SK-N-SH (cell line): ENCODE data around the gene MED27. TPM values are rescaled to one million over a fixed set of nuclear protein-coding genes. Genes with fewer than 3 reads are reported as not detected.

Source experiments
- CTCF ChIA-PET: fragments of 300-600, 350-600 bp; formaldehyde crosslinking; extraction: SDS; loops from one replicate; lab custom pipeline; 2021; lab: Yijun Ruan, JAX
- POLR2A ChIA-PET: fragments of 350-600 bp; sonication (Branson Sonifier 250); formaldehyde crosslinking; extraction: SDS; loops from one replicate; lab custom pipeline; 2020; ENCODE audit warnings: antibody characterized with exemption, inconsistent platforms; lab: Yijun Ruan, JAX
- DNase-seq: peaks from one replicate; pipeline ENCODE4 v3.0.0; 2012
- H2AFZ ChIP-seq: fragments of 200-600 bp; sonication (generic); 2 replicates; pipeline ENCODE4 v1.8.1; 2016; ENCODE audit warnings: antibody characterized with exemption, mild to moderate bottlenecking, low read depth
- H3F3A ChIP-seq: fragments of 200-600 bp; sonication (generic); replicated peaks from 2 replicates; pipeline ENCODE3; 2016; ENCODE audit warnings: antibody characterized with exemption, mild to moderate bottlenecking; ENCODE audit not compliant: insufficient read depth
- H3K27ac ChIP-seq, 2 experiments: fragments of 200-500 bp in 1 of 2; fragments of 200-600 bp in 1 of 2; sonication (Bioruptor generic) in 1 of 2; sonication (generic), shearing (Covaris generic) in 1 of 2; 2 replicates each; pipeline versions ENCODE4 v1.5.1 to v1.6.1; 2014 to 2016; ENCODE audit warnings: low read depth in 2 of 2, inconsistent platforms in 1 of 2, low read length in 1 of 2, mild to moderate bottlenecking in 1 of 2, mixed read lengths in 1 of 2
- H3K27me3 ChIP-seq: fragments of 200-600 bp; sonication (generic), shearing (Covaris generic); 2 replicates; pipeline ENCODE4 v1.6.1; 2016; ENCODE audit warnings: mixed run types; ENCODE audit not compliant: insufficient read depth
- H3K36me3 ChIP-seq, 2 experiments: fragments of 200-500 bp in 1 of 2; fragments of 200-600 bp in 1 of 2; sonication (Bioruptor generic) in 1 of 2; sonication (generic) in 1 of 2; replicated peaks in 1 of 2; 2 replicates each; pipeline versions ENCODE3 to v1.5.1; 2014 to 2016; ENCODE audit warnings: low read length in 1 of 2, mild to moderate bottlenecking in 1 of 2; ENCODE audit not compliant: insufficient read depth in 2 of 2, control insufficient read depth in 1 of 2
- H3K4me1 ChIP-seq, 2 experiments: fragments of 200-500 bp in 1 of 2; fragments of 200-600 bp in 1 of 2; sonication (Bioruptor generic) in 1 of 2; sonication (generic), shearing (Covaris generic) in 1 of 2; 2 replicates each; pipeline versions ENCODE4 v1.5.1 to v1.6.1; 2014 to 2016; ENCODE audit warnings: low read depth in 1 of 2, low read length in 1 of 2, mixed run types in 1 of 2; ENCODE audit not compliant: insufficient read depth in 2 of 2, control insufficient read depth in 1 of 2
- H3K4me2 ChIP-seq: fragments of 200-600 bp; sonication (generic), shearing (Covaris generic); 2 replicates; pipeline ENCODE4 v1.6.1; 2017; ENCODE audit warnings: mixed run types
- H3K4me3 ChIP-seq, 2 experiments: fragments of 200-500 bp in 1 of 2; fragments of 200-600 bp in 1 of 2; sonication (Bioruptor generic) in 1 of 2; sonication (generic), shearing (Covaris generic) in 1 of 2; 2 replicates each; pipeline versions ENCODE4 v1.5.1 to v1.8.1; 2014 to 2016; ENCODE audit warnings: low read depth in 2 of 2, inconsistent platforms in 1 of 2, low read length in 1 of 2, mild to moderate bottlenecking in 1 of 2, mixed read lengths in 1 of 2, moderate library complexity in 1 of 2
- H3K79me2 ChIP-seq: fragments of 200-600 bp; sonication (generic); 2 replicates; pipeline ENCODE4 v1.8.1; 2017; ENCODE audit warnings: mild to moderate bottlenecking; ENCODE audit not compliant: insufficient read depth
- H3K9ac ChIP-seq: fragments of 200-600 bp; sonication (generic); 2 replicates; pipeline ENCODE4 v1.6.1; 2017; ENCODE audit warnings: mixed run types
- H3K9me2 ChIP-seq: fragments of 200-600 bp; sonication (generic); 2 replicates; pipeline ENCODE4 v1.6.1; 2017; ENCODE audit warnings: mixed run types
- H3K9me3 ChIP-seq: fragments of 200-600 bp; sonication (generic); 2 replicates; pipeline ENCODE4 v1.6.1; 2017; ENCODE audit warnings: mixed run types, mild to moderate bottlenecking, moderate library complexity
- H4K20me1 ChIP-seq: fragments of 200-600 bp; sonication (generic); 2 replicates; pipeline ENCODE4 v1.6.1; 2017; ENCODE audit warnings: mild to moderate bottlenecking, mixed run types; ENCODE audit not compliant: insufficient read depth
- JUND ChIP-seq: IDR thresholded peaks from 2 replicates; pipeline ENCODE4 v1.4.0; 2012
- NFIC ChIP-seq: IDR thresholded peaks from 2 replicates; pipeline ENCODE4 v1.4.0; 2012; ENCODE audit warnings: borderline replicate concordance
- NRF1 ChIP-seq: IDR thresholded peaks from 2 replicates; pipeline ENCODE4 v1.6.1; 2012; ENCODE audit warnings: low read depth, mild to moderate bottlenecking, low read length
- RCOR1 ChIP-seq: fragments of 150-350 bp; IDR thresholded peaks from 2 replicates; pipeline ENCODE4 v1.6.1; 2017; ENCODE audit warnings: antibody characterized with exemption, low read length
- RXRA ChIP-seq: IDR thresholded peaks from 2 replicates; pipeline ENCODE4 v1.4.0; 2012; ENCODE audit warnings: low read depth, mild to moderate bottlenecking, borderline replicate concordance
- TAF1 ChIP-seq: IDR thresholded peaks from 2 replicates; pipeline ENCODE4 v1.6.1; 2012; ENCODE audit warnings: low read depth, mild to moderate bottlenecking, low read length, moderate library complexity, borderline replicate concordance
- USF2 ChIP-seq: fragments of 150-350 bp; IDR thresholded peaks from 2 replicates; pipeline ENCODE4 v1.6.1; 2017; ENCODE audit warnings: antibody characterized with exemption, low read length, low read depth, borderline replicate concordance
- WGBS: methylation state at CpG from one replicate; pipeline ENCODE4 v1.1.6; 2017; ENCODE audit warnings: low lambda C conversion rate; 5-methylcytosine and 5-hydroxymethylcytosine counted together
- polyA plus RNA-seq, 3 experiments: library from polyadenylated mRNA; depleted of rRNA; stranded (reverse); fragments of >200 nt; gene quantifications; 2 replicates each; pipeline ENCODE4 v1.2.3, GENCODE V29; 2012
- TF ChIP-seq, protein P1 (sequence below): fragments of 150-350 bp; IDR thresholded peaks from 2 replicates; pipeline ENCODE4 v1.6.1; 2016; ENCODE audit warnings: mild to moderate bottlenecking, low read depth, low read length
- TF ChIP-seq, protein P2 (sequence below): IDR thresholded peaks from 2 replicates; pipeline ENCODE4 v1.4.0; 2012; ENCODE audit warnings: low read depth, borderline replicate concordance
- TF ChIP-seq, protein P3 (sequence below): IDR thresholded peaks from 2 replicates; pipeline ENCODE4 v1.4.0; 2012; ENCODE audit warnings: low read depth, borderline replicate concordance

The MED27 gene
- polyA plus RNA-seq, 1 of the 3 experiments (the other 2 are of a cell fraction) = 35.0 TPM

DNA sequence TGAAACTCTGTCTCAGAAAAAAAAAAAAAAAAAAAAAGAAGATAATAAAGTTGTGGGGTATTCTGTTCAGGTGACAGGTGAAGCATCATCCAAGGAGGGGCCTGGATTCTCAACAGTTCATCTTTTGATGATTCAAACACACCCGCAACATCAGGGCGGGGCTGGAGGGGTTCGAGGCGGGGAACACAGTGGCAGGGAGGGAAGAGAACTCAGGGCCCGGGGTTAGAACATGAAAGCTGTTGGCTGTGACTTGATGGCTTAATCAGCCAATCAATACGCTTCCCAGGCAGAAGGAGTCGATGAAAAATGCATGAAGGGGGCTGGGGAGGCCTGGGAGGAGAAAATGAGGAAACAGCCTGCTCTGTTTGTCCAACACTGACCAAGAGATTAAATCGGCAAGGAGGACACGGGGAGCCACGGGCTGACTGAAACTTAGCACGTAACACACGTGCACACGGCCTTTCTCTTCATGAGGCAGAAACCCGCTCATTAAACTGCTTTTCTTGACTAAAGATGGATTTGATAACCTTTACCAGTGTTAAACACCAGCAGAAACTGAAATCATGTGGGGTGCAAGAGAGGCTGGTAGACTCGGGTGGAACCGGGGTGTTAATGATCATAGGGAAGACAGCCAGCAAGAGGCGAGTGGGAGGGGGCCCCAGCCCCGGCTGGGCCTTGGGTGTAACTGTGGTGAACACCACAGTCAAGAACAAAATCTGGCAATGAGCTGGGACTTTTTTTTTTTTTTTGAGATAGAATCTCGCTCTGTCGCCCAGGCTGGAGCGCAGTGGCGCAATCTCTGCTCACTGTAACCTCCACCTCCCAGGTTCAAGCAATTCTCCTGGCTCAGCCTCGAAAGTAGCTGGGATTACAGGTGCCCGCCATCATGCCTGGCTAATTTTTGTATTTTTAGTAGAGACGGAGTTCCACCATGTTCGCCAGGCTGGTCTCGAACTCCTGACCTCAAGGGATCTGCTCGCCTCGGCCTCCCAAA lies 234.1 kb downstream of the MED27 start:
- WGBS = 81% methylated on average over 29 of the region's 29 CpGs
- Histone ChIP-seq H3K4me1 (no peaks in the 10 kb centered on the region), H3K9me3 (no peaks in the 10 kb centered on the region), H3K9me2 (no peaks in the 10 kb centered on the region), H3K36me3 (no peaks in the 10 kb centered on the region), H3F3A (no peaks in the 10 kb centered on the region), H3K4me3 (no peak overlapping the region), H3K4me2 (no peak overlapping the region), H4K20me1 (no peaks in the 10 kb centered on the region), H2AFZ (no peak overlapping the region), H3K27ac (no peak overlapping the region), H3K27me3 (no peaks in the 10 kb centered on the region), H3K79me2 (no peaks in the 10 kb centered on the region), H3K9ac (no peak overlapping the region)
- TF ChIP-seq USF2 (no peak), TAF1 (no peak), NFIC (no peak), JUND (no peak), RCOR1 (no peak), NRF1 (no peak), RXRA (no peak)
- TF ChIP-seq, protein P1, sequence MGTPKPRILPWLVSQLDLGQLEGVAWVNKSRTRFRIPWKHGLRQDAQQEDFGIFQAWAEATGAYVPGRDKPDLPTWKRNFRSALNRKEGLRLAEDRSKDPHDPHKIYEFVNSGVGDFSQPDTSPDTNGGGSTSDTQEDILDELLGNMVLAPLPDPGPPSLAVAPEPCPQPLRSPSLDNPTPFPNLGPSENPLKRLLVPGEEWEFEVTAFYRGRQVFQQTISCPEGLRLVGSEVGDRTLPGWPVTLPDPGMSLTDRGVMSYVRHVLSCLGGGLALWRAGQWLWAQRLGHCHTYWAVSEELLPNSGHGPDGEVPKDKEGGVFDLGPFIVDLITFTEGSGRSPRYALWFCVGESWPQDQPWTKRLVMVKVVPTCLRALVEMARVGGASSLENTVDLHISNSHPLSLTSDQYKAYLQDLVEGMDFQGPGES = no peak
- TF ChIP-seq, protein P2, sequence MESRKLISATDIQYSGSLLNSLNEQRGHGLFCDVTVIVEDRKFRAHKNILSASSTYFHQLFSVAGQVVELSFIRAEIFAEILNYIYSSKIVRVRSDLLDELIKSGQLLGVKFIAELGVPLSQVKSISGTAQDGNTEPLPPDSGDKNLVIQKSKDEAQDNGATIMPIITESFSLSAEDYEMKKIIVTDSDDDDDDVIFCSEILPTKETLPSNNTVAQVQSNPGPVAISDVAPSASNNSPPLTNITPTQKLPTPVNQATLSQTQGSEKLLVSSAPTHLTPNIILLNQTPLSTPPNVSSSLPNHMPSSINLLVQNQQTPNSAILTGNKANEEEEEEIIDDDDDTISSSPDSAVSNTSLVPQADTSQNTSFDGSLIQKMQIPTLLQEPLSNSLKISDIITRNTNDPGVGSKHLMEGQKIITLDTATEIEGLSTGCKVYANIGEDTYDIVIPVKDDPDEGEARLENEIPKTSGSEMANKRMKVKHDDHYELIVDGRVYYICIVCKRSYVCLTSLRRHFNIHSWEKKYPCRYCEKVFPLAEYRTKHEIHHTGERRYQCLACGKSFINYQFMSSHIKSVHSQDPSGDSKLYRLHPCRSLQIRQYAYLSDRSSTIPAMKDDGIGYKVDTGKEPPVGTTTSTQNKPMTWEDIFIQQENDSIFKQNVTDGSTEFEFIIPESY = no peak
- TF ChIP-seq, protein P3, sequence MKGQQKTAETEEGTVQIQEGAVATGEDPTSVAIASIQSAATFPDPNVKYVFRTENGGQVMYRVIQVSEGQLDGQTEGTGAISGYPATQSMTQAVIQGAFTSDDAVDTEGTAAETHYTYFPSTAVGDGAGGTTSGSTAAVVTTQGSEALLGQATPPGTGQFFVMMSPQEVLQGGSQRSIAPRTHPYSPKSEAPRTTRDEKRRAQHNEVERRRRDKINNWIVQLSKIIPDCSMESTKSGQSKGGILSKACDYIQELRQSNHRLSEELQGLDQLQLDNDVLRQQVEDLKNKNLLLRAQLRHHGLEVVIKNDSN = no peak
- ChIA-PET CTCF (interaction anchor here (1.1 to 1.3 kb wide), 2 partner anchors 9 to 387 kb away, joined by 3 read pairs; no protein-coding TSS in a partner anchor), POLR2A (interaction anchor here (0.6 kb wide), 1 partner anchor 30 kb away, joined by 3 read pairs; no protein-coding TSS in a partner anchor)
- DNase-seq = no peak
